Left colon (tissue), 2 donors: ENCODE data around the gene TCF12. TPM values are rescaled to one million over a fixed set of nuclear protein-coding genes. Genes with fewer than 3 reads are reported as not detected.

ENCODE experiments used
- total RNA-seq, 2 donors: library from RNA; stranded (reverse); fragmentation: NEBNext Ultra II Directional; extraction: Animal tissue kit (Norgen Biotek cat#: 25700); gene quantifications; one replicate each; pipeline ENCODE4 v1.2.1, GENCODE V29; 2021
- donor health status: DM: no; HTN: no; CAD: no.
- donor health status: DM: yes; HTN: yes; CAD: no.

Gene TCF12
- total RNA-seq, 2 donors from 2014 or later = 80.5 to 82.8 TPM

Other genes with a start within 250 kb of the TCF12 start
- gene ZNF280D, start 185.1 kb upstream of the TCF12 start, total RNA-seq = 10 to 100 TPM; 29.8 to 34.0 TPM